ENCODE data around the gene RAB19.

DNA sequence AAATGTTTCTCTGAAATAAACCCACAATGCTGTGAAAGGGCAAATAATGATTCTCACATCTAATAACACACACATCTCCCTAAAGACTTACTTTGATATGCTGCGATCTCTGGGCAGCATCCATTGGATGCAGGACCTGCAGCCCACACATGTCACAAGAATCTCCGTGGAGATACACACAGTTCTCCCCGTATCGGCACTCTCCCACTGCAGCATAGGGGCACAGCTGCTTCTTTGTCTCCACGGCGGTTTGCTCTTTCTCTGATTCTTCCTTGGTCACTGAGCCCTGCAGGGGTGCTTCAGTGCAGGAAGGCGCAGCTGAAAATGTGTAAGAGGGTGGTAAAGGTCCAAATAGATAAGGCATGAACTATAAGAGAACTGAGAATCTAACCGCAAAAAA, 55.1 kb downstream of the RAB19 start:
- TF ChIP-seq, protein P1, sequence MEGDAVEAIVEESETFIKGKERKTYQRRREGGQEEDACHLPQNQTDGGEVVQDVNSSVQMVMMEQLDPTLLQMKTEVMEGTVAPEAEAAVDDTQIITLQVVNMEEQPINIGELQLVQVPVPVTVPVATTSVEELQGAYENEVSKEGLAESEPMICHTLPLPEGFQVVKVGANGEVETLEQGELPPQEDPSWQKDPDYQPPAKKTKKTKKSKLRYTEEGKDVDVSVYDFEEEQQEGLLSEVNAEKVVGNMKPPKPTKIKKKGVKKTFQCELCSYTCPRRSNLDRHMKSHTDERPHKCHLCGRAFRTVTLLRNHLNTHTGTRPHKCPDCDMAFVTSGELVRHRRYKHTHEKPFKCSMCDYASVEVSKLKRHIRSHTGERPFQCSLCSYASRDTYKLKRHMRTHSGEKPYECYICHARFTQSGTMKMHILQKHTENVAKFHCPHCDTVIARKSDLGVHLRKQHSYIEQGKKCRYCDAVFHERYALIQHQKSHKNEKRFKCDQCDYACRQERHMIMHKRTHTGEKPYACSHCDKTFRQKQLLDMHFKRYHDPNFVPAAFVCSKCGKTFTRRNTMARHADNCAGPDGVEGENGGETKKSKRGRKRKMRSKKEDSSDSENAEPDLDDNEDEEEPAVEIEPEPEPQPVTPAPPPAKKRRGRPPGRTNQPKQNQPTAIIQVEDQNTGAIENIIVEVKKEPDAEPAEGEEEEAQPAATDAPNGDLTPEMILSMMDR (IDR thresholded peaks at IDR 0.05) = no peak
- no peak for TF ChIP-seq POLR2A (IDR thresholded peaks at IDR 0.05)

Data from testis (tissue), 2 donors.